Body of pancreas (tissue), 4 donors: ENCODE results near the gene KRTAP10-9. TPM values are rescaled to one million over a fixed set of nuclear protein-coding genes. Genes with fewer than 3 reads are reported as not detected.

Experiments
- ATAC-seq: fragments of 150-250 bp; one replicate; pipeline ENCODE4 v1.9.1; 2016
- DNase-seq, 4 donors: peaks; one replicate each; pipeline ENCODE4 v3.0.0-alpha.2; 2019
- H3K27ac ChIP-seq, 4 donors: fragments of 200-600 bp; sonication (generic); 1 replicate in 3 of 4; 2 replicates in 1 of 4; pipeline versions ENCODE4 v1.5.1 to v1.6.1; 2016 to 2019; ENCODE audit warnings: mild to moderate bottlenecking in 1 of 4, mixed read lengths in 1 of 4, moderate library complexity in 1 of 4
- H3K27me3 ChIP-seq, 2 donors: fragments of 200-600 bp; sonication (generic); one replicate each; pipeline ENCODE4 v1.6.0; 2016; ENCODE audit warnings: mild to moderate bottlenecking in 1 of 2
- H3K36me3 ChIP-seq, 2 donors: fragments of 200-600 bp; sonication (generic); replicated peaks in 1 of 2; 2 replicates each; pipeline ENCODE4 v1.5.1; 2016; ENCODE audit warnings: low read depth in 2 of 2; ENCODE audit not compliant: insufficient read depth in 1 of 2
- H3K4me1 ChIP-seq: fragments of 200-600 bp; sonication (generic); one replicate; pipeline ENCODE4 v1.6.0; 2016
- H3K4me3 ChIP-seq, 2 donors: fragments of 200-600 bp; sonication (generic); 1 replicate in 1 of 2; 2 replicates in 1 of 2; pipeline ENCODE4 v1.5.1; 2016 to 2019
- H3K9me3 ChIP-seq, 3 donors: fragments of 200-600 bp; sonication (generic); 1 replicate in 2 of 3; 2 replicates in 1 of 3; pipeline ENCODE4 v1.5.1; 2016
- POLR2A ChIP-seq, 3 donors: fragments of 450-650 bp; IDR thresholded peaks; one replicate each; pipeline ENCODE4 v1.6.1; 2016; ENCODE audit warnings: antibody characterized with exemption in 3 of 3, mild to moderate bottlenecking in 2 of 3
- WGBS, 2 donors: methylation state at CpG; one replicate each; pipeline ENCODE4 v1.1.5; 2017; 5-methylcytosine and 5-hydroxymethylcytosine counted together
- intact Hi-C: fragments of 100-400 bp; cut with DNase I; formaldehyde crosslinking; loops from one replicate; pipeline ENCODE4 v1.15.1; 2023
- total RNA-seq, 2 donors: library from RNA; depleted of rRNA; stranded (reverse); fragments of >200 nt; gene quantifications; one replicate each; pipeline ENCODE4 v1.1.0, GENCODE V29; 2016
- TF ChIP-seq, protein P1 (sequence below), 7 experiments: fragments of 450-650 bp in 4 of 7; fragments of 200-600 bp in 3 of 7; sonication (generic) in 3 of 7; IDR thresholded peaks; one replicate each; pipeline ENCODE4 v1.5.1; 2016 to 2019; ENCODE audit warnings: antibody characterized with exemption in 7 of 7

The KRTAP10-9 gene
- total RNA-seq, 2 donors from 2014 or later, result not detected

DNA sequence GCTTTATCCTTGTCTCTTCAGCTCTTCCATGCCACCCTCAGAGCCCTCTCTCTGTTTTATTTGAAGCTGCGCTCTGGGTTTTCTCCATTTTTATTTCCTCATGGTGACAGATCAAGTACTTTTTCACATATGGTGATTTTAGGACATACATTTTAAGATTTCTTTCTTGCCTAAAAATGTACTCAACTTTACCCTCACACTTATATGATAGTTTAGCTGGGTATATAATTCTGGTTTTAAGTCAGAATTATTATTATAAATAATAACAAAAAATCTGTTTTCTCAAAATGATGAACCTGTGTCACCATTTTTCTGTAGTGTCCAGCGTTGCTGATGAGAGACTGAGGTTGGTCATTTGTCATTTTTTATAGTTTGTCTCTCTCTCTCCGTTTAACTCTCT is 45.7 kb upstream of the KRTAP10-9 start:
- Histone ChIP-seq H3K27ac (no peak overlapping the region), H3K4me1 (no peaks in the 10 kb centered on the region), H3K27me3 (no peaks in the 10 kb centered on the region), H3K9me3 (peaks cover 0 to 3% (median 0%) of the 10 kb centered on the region in 3 donors), H3K36me3 (no peaks in the 10 kb centered on the region), H3K4me3 (no peak overlapping the region)
- ATAC-seq, result no peak
- DNase-seq, result no peak
- 74 to 84% methylated on average over 3 of the region's 3 CpGs for WGBS, 2 donors
- TF ChIP-seq, protein P1, sequence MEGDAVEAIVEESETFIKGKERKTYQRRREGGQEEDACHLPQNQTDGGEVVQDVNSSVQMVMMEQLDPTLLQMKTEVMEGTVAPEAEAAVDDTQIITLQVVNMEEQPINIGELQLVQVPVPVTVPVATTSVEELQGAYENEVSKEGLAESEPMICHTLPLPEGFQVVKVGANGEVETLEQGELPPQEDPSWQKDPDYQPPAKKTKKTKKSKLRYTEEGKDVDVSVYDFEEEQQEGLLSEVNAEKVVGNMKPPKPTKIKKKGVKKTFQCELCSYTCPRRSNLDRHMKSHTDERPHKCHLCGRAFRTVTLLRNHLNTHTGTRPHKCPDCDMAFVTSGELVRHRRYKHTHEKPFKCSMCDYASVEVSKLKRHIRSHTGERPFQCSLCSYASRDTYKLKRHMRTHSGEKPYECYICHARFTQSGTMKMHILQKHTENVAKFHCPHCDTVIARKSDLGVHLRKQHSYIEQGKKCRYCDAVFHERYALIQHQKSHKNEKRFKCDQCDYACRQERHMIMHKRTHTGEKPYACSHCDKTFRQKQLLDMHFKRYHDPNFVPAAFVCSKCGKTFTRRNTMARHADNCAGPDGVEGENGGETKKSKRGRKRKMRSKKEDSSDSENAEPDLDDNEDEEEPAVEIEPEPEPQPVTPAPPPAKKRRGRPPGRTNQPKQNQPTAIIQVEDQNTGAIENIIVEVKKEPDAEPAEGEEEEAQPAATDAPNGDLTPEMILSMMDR (IDR thresholded peaks at IDR 0.05), result no peak
- no peak for TF ChIP-seq POLR2A (IDR thresholded peaks at IDR 0.05)
- intact Hi-C loops, result no loop called here

DNA sequence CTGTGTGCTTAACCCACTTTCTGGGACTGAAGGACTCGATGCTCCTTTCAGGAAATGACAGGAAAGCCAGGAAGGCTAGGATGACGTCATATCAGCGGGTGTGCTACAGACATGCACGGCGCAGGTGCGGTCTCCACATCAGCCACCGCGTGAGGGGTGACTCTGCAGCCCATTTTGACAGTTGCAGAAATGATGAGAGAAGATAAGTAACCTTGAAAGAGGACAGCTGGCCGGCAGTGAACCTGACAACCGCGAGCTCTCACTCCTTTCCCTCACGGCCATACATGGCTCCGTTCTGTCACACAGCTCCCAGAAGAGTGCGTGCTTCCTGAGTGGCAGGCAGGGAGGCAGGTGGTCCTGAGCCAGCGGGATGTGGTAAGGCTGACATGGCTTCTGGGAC is 44.8 kb upstream of the KRTAP10-9 start:
- intact Hi-C loops, result no loop called here
- TF ChIP-seq, protein P1 (IDR thresholded peaks at IDR 0.05), result no peak
- no peak for TF ChIP-seq POLR2A (IDR thresholded peaks at IDR 0.05)
- 70 to 77% methylated on average over 14 to 15 of the region's 15 CpGs for WGBS, 2 donors
- H3K36me3 ChIP-seq, result no peaks in the 10 kb centered on the region
- DNase-seq (no peak), ATAC-seq (no peak)
- H3K4me1 ChIP-seq, result no peaks in the 10 kb centered on the region
- H3K27me3 ChIP-seq, result no peaks in the 10 kb centered on the region
- H3K4me3 ChIP-seq, result no peak overlapping the region
- H3K9me3 ChIP-seq, result peaks cover 0 to 3% (median 0%) of the 10 kb centered on the region in 3 donors
- H3K27ac ChIP-seq, result no peak overlapping the region

DNA sequence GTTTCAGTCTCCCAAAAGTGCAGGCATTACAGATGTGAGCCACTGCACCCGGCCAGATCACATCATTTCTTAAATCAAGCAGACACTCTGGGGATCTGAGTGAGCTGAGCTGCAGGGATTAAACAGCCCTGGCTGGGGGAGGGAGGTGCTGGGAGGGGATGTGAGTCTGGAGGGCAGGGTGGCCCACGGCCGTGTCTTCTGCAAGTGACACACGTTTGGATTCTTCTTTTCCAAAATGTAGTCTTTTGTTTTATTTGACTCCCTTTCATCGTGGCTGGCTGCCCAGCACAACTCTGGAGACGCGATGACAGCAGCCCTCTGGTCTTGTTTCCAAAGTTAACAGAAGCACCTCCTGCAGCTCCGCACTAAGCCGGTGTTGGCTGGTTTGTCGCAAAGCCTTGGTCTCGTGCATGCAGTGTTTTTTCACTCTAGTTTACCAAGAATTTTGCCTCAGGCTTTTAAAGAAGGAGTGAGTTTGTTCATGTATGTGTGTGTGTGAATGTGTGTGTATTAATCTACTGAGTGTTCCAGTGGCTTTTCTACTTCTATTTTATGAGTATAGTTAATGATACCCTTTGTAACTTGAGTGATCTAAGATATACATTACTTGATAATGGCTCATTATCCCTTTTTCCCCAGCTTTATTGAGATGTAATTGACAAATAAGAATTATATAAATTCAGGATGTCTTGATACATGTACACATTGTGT is 43.6 kb upstream of the KRTAP10-9 start:
- WGBS, 2 donors, result 15 to 16% methylated on average over 11 of the region's 11 CpGs

DNA sequence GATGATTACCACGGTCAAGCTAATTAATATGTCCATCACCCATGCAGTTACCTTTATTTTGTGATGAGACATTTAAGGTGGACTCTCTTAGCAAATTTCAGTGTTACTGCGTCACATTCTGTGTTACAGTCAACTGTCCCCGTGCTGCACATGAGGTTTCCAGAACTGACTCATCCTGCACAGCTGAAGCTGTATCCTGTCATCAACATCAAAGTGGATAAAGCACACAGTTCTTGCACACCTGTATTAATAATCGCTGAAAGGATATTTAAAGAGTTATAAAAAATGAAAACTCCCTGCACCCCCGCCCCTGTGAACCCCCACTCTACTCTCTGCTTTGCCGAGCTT is 43.1 kb upstream of the KRTAP10-9 start:
- Histone ChIP-seq H3K9me3 (no peaks in the 10 kb centered on the region), H3K4me1 (no peaks in the 10 kb centered on the region), H3K4me3 (no peak overlapping the region), H3K27ac (no peak overlapping the region), H3K36me3 (no peaks in the 10 kb centered on the region), H3K27me3 (no peaks in the 10 kb centered on the region)
- TF ChIP-seq POLR2A (IDR thresholded peaks at IDR 0.05), result no peak
- TF ChIP-seq, protein P1 (IDR thresholded peaks at IDR 0.05), result no peak
- WGBS, 2 donors, result 53 to 59% methylated on average over 6 of the region's 6 CpGs
- intact Hi-C loops, result no loop called here
- ATAC-seq (no peak), DNase-seq (no peak)

More for the DNA sequence above, 43.6 kb upstream of the KRTAP10-9 start:
- ATAC-seq, result no peak
- Histone ChIP-seq H3K36me3 (no peaks in the 10 kb centered on the region), H3K9me3 (no peaks in the 10 kb centered on the region), H3K27me3 (no peaks in the 10 kb centered on the region), H3K4me1 (no peaks in the 10 kb centered on the region), H3K27ac (no peak overlapping the region), H3K4me3 (no peak overlapping the region)
- DNase-seq, result no peak
- no peak for TF ChIP-seq POLR2A (IDR thresholded peaks at IDR 0.05)
- TF ChIP-seq, protein P1 (IDR thresholded peaks at IDR 0.05), result no peak
- intact Hi-C loops, result no loop called here

DNA sequence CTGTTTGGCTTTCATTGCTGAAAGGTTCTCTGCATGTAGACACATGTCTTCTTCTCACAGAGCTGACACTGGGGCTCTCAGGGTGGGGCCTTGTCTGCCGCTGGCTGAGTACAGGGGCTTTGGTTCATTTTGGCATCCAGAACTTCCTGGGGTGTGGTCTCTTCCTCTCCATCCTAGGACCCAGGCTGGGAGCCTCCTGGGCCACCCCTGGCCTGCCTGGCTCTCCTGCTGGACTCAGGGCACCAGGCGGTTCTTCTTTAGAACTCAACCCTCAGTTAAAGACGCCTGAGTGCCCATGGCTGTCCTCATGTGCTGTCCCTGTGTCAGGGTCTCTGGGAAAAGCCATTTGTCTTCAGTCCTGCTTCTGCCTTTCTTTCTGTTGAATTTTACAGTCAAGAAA is 41.0 kb upstream of the KRTAP10-9 start:
- ATAC-seq (no peak), DNase-seq (no peak)
- WGBS, 2 donors, result 72 to 81% methylated on average over 3 of the region's 3 CpGs

More for the DNA sequence above, 41.0 kb upstream of the KRTAP10-9 start:
- H3K4me3 ChIP-seq, result no peak overlapping the region
- no peaks in the 10 kb centered on the region for H3K4me1 ChIP-seq
- intact Hi-C loops, result no loop called here
- no peaks in the 10 kb centered on the region for H3K9me3 ChIP-seq
- no peaks in the 10 kb centered on the region for H3K36me3 ChIP-seq
- H3K27me3 ChIP-seq, result no peaks in the 10 kb centered on the region
- no peak overlapping the region for H3K27ac ChIP-seq
- TF ChIP-seq POLR2A (IDR thresholded peaks at IDR 0.05), result no peak
- TF ChIP-seq, protein P1 (IDR thresholded peaks at IDR 0.05), result no peak
